MCF 10A (cell line): ENCODE results near the gene RALBP1. TPM values are rescaled to one million over a fixed set of nuclear protein-coding genes. Genes with fewer than 3 reads are reported as not detected.

ENCODE experiments used
- BruUV-seq: library from RNA; stranded (reverse); fragments of 400-500 nt; replicated peaks from 2 replicates; lab custom pipeline; 2021; lab: Mats Ljungman, UMichigan
- CTCF ChIA-PET: fragments of 300-600 bp; sonication (Branson Sonifier 250); formaldehyde crosslinking; extraction: SDS; loops from one replicate; lab custom pipeline; 2021; ENCODE audit warnings: antibody characterized with exemption, inconsistent platforms; lab: Yijun Ruan, JAX
- POLR2A ChIA-PET: fragments of 300-600, 350-650 bp; sonication (Branson Sonifier 250); formaldehyde crosslinking; extraction: SDS; loops from one replicate; lab custom pipeline; 2020; ENCODE audit warnings: antibody characterized with exemption, inconsistent platforms; lab: Yijun Ruan, JAX
- DNase-seq: peaks from one replicate; pipeline ENCODE4 v3.0.0-alpha.2; 2018; ENCODE audit not compliant: unreplicated experiment
- H3K27ac Mint-ChIP-seq: one replicate; pipeline ENCODE4 v1.8.0; 2022; ENCODE audit warnings: mild to moderate bottlenecking, low read depth, mixed read lengths; ENCODE audit not compliant: unreplicated experiment
- H3K27me3 Mint-ChIP-seq: one replicate; pipeline ENCODE4 v1.8.0; 2022; ENCODE audit warnings: mixed read lengths; ENCODE audit not compliant: insufficient read depth, unreplicated experiment
- H3K36me3 Mint-ChIP-seq: one replicate; pipeline ENCODE4 v1.8.0; 2022; ENCODE audit warnings: mild to moderate bottlenecking, moderate library complexity, mixed read lengths; ENCODE audit not compliant: insufficient read depth, unreplicated experiment
- H3K4me1 Mint-ChIP-seq: one replicate; pipeline ENCODE4 v1.8.0; 2022; ENCODE audit warnings: mixed read lengths; ENCODE audit not compliant: insufficient read depth, unreplicated experiment
- H3K4me3 Mint-ChIP-seq: one replicate; pipeline ENCODE4 v1.8.0; 2022; ENCODE audit warnings: mild to moderate bottlenecking, moderate library complexity, mixed read lengths; ENCODE audit not compliant: unreplicated experiment
- H3K9me3 Mint-ChIP-seq: one replicate; pipeline ENCODE4 v1.8.0; 2022; ENCODE audit warnings: mixed read lengths; ENCODE audit not compliant: unreplicated experiment
- intact Hi-C: fragments of 100-400 bp; cut with micrococcal nuclease; formaldehyde crosslinking; loops from 2 replicates; pipeline ENCODE4 v1.14.1; 2022
- total RNA-seq: library from RNA; stranded (reverse); gene quantifications from 2 replicates; pipeline ENCODE4 v1.2.3, GENCODE V29; 2022
- TF ChIP-seq, protein P1 (sequence below): fragments of 200-600 bp; IDR thresholded peaks from one replicate; pipeline ENCODE4 v1.8.0; 2022; ENCODE audit warnings: antibody characterized with exemption, mild to moderate bottlenecking; ENCODE audit not compliant: unreplicated experiment

The RALBP1 gene
- total RNA-seq, 1 experiment from 2014 or later: 47.0 TPM

DNA sequence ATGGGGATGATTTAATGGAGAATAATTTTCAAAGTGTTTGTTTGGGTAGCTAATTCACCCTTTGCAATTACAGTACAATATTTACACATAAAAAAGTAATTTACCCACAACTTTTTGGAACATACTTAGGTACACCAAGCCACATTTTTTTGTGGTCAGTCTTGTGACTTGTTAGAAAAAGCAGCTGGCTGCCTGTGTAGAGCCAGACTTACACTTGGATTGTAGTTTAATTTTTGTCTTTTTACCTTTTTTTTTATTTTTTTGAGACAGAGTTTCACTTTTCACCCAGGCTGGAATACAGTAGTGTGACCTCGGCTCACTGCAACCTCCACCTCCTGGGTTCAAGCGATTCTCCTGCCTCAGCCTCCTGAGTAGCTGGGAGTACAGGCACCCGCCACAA is 45.4 kb downstream of the RALBP1 start:
- no TSS peak for BruUV-seq
- Mint-ChIP-seq H3K4me1 (peaks cover 8% of the 10 kb centered on the region), H3K4me3 (no peak overlapping the region), H3K9me3 (no peaks in the 10 kb centered on the region), H3K27me3 (no peaks in the 10 kb centered on the region), H3K36me3 (peaks cover 29% of the 10 kb centered on the region), H3K27ac (no peak overlapping the region)
- POLR2A ChIA-PET: interaction anchor here (0.6 kb wide), 2 partner anchors 40 to 359 kb away, joined by 3 read pairs; no protein-coding TSS in a partner anchor
- intact Hi-C loops: no loop called here
- no peak for DNase-seq
- TF ChIP-seq, protein P1, sequence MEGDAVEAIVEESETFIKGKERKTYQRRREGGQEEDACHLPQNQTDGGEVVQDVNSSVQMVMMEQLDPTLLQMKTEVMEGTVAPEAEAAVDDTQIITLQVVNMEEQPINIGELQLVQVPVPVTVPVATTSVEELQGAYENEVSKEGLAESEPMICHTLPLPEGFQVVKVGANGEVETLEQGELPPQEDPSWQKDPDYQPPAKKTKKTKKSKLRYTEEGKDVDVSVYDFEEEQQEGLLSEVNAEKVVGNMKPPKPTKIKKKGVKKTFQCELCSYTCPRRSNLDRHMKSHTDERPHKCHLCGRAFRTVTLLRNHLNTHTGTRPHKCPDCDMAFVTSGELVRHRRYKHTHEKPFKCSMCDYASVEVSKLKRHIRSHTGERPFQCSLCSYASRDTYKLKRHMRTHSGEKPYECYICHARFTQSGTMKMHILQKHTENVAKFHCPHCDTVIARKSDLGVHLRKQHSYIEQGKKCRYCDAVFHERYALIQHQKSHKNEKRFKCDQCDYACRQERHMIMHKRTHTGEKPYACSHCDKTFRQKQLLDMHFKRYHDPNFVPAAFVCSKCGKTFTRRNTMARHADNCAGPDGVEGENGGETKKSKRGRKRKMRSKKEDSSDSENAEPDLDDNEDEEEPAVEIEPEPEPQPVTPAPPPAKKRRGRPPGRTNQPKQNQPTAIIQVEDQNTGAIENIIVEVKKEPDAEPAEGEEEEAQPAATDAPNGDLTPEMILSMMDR: no peak
- CTCF ChIA-PET: no interaction called here

DNA sequence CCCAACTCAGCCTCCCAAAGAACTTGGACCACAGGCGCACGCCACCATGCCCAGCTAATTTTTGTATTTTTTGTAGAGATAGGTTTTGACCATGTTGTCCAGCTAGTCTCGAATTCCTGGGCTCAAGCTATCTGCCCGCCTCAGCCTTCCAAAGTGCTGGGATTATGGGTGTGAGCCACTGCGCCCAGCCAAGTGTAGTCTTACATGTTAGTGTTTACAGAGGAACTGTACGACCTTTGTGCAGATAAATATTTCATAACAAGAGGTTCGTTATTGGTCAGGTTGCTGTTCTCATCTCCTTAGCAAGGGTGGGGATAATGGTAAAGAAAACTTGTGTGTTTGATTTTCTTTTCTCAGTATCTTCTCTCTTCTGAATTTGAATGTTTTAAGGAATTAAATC is 46.5 kb downstream of the RALBP1 start:
- Mint-ChIP-seq H3K4me3 (no peak overlapping the region), H3K36me3 (peaks cover 34% of the 10 kb centered on the region), H3K4me1 (no peaks in the 10 kb centered on the region), H3K9me3 (no peaks in the 10 kb centered on the region), H3K27me3 (no peaks in the 10 kb centered on the region), H3K27ac (no peak overlapping the region)
- BruUV-seq: no TSS peak
- TF ChIP-seq, protein P1: no peak
- DNase-seq: no peak
- ChIA-PET CTCF (no interaction called here), POLR2A (interaction anchor here (1.3 kb wide), 1 partner anchor 32 kb away, joined by 3 read pairs; no protein-coding TSS in a partner anchor)
- intact Hi-C loops: no loop called here

DNA sequence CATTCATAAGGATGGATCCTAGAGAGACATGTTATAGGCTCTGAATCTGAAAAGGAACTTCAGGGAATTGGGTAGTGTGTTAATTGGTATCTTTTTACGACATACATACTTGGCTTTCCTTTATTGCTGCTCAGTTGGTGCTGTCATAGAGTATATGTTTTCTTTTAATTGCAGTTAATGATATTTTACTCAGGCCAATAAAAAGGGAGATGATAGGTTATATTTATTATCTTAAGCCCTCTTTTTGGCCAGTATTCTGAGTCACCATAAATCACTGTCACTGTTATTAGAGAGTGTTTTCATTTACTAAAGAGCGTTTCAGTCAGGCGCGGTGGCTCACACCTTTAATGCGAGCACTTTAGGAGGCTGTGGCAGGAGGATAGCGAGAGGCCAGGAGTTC is 47.6 kb downstream of the RALBP1 start:
- TF ChIP-seq, protein P1: no peak
- ChIA-PET CTCF (no interaction called here), POLR2A (interaction anchor here (0.5 kb wide), 1 partner anchor 12 kb away, joined by 5 read pairs; no protein-coding TSS in a partner anchor)
- Mint-ChIP-seq H3K4me3 (no peak overlapping the region), H3K4me1 (no peaks in the 10 kb centered on the region), H3K27ac (no peak overlapping the region), H3K9me3 (peaks cover 7% of the 10 kb centered on the region), H3K36me3 (peaks cover 44% of the 10 kb centered on the region), H3K27me3 (no peaks in the 10 kb centered on the region)
- DNase-seq: no peak
- intact Hi-C loops: no loop called here
- BruUV-seq: no TSS peak

DNA sequence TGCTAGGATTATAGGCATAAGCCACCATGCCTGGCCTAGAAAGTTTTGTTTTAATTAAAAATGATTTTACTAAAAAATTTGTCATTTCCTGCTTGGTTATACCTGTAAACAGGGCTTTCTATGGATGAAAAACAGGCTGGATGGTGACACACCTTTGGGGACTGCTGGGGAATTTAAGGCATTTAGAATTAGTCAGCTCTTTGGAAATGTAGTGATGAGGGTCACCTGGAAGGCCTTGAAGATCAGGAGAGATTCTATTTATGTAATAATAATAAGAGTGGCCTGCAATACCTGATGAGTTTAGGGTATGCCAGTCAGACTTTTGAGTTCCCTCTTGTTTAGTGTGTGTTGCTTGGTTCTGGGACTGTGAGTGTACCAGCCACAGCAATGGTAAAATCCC is 51.1 kb downstream of the RALBP1 start:
- H3K36me3 Mint-ChIP-seq: peaks cover 55% of the 10 kb centered on the region
- no peak for DNase-seq
- peaks cover 7% of the 10 kb centered on the region for H3K9me3 Mint-ChIP-seq
- ChIA-PET CTCF (interaction anchor here (1.8 kb wide), 1 partner anchor 10 kb away, joined by 5 read pairs; no protein-coding TSS in a partner anchor), POLR2A (no interaction called here)
- H3K27ac Mint-ChIP-seq: no peak overlapping the region
- intact Hi-C loops: no loop called here
- no peaks in the 10 kb centered on the region for H3K27me3 Mint-ChIP-seq
- TF ChIP-seq, protein P1: no peak
- H3K4me1 Mint-ChIP-seq: no peaks in the 10 kb centered on the region
- no TSS peak for BruUV-seq
- H3K4me3 Mint-ChIP-seq: no peak overlapping the region
